H54 (cell line): ENCODE data around the gene PTPRA.
"Not testable (repeated sequence)": the region's sequence is repeated elsewhere in the genome, so short reads cannot be mapped to it uniquely, and the experiment has no call there.

Source experiments
- DNase-seq: peaks from one replicate; pipeline ENCODE4 v3.0.0; 2011; ENCODE audit warnings: low spot score, mixed read lengths; ENCODE audit not compliant: insufficient read length
- FAIRE-seq: peaks from 3 replicates; lab custom pipeline; 2011; peaks lifted over from hg19 to GRCh38; lab: Jason Lieb, UNC
- POLR2A ChIP-seq: IDR thresholded peaks from 2 replicates; pipeline ENCODE4 v1.6.1; 2011; ENCODE audit warnings: low read depth, mild to moderate bottlenecking, low read length

PTPRA gene

DNA sequence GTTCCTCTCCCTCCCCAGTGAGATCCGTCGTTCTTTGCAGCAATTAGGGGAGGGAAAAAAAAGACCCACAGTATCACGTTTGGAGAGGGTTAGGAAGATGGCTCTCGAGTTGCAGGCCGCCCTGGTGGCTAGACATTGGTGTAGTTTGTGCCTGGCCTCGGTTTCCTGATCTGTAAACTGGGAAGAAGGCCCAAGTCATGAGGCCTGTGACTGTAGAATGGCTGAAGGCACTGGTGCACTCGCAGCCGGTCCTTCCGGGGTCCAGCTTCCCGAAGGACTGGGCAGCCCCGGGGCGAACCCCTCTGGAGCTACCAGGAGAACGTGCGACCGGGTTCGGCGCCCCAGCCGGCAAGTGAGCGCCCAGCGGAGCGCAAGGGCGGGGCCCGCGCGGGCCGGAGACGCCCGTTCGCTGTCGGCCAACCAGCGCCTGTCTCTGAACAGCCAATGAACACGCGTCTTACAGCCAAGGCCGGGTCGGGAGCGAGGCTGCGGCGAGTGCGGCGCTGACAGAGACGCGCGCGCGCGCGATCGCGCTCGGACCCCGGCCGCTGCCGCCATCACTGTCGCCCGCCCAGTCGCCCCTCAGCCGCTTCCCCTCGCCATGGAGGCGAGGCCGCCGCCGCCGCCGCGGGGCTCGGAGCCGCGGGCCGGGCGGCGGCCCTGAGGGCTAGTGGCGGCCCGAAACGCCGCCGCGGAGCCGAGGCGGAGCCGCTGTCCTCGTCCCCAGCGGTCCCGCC lies at the start of gene PTPRA:
TSS of gene PTPRA (plus strand) at position 472 of the 737 bp plus-strand sequence. CDS start 90,797 bp downstream, outside the sequence.
- peak; percentile 92 for TF ChIP-seq POLR2A
- FAIRE-seq (no peak), DNase-seq (peak; percentile 91)

DNA sequence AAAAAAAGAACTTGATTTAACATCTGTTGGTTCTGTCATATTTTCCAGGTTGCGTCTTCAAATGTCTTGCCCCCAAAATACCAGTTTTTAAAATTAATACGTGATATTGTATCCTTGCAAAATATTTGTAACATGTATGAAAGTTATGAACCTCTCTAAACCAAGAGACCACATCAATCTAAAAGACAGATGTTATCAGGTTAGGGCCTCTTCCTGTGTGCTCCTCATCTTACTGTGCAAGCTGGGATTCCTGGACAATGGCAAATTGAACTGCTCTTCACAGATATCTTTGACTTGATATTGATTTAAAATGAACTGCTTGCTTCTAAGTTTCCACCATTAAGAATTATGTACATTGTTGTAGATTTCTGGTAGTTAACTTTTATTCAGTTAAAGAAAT lies 47.5 kb upstream of the PTPRA start:
- TF ChIP-seq POLR2A, result no peak
- DNase-seq (no peak), FAIRE-seq (no peak)

GRCh38 chr20:2826655-2827054 lies 46.6 kb upstream of the PTPRA start:
- FAIRE-seq (no peak), DNase-seq (no peak)
- TF ChIP-seq POLR2A, result no peak

DNA sequence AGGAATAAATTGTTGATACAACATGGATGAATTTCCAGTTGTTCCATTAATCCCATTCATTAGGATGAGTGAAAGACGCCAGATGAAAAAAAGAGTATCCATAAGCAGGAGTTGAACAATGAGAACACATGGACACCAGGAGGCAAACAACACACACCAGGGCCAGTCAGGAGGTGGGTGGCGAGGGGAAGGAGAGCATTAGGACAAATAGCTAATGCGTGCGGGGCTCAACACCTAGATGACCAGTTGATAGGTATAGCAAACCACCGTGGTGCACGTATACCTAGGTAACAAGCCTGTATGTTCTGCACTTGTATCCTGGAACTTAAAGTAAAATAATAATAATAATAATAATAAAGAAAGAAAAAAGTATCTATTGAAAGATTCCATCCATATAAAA lies 43.9 kb upstream of the PTPRA start:
- TF ChIP-seq POLR2A, result no peak
- DNase-seq (no peak), FAIRE-seq (no peak)

- not testable (repeated sequence) for FAIRE-seq, DNase-seq
These were observed 42.1 kb upstream of the PTPRA start for GRCh38 chr20:2831206-2831605.

- no peak for DNase-seq
- TF ChIP-seq POLR2A, result no peak
- FAIRE-seq, result no peak
These were observed 39.5 kb upstream of the PTPRA start for GRCh38 chr20:2833761-2834160.

- FAIRE-seq, result no peak
- no peak for DNase-seq
- no peak for TF ChIP-seq POLR2A
These were observed 38.7 kb upstream of the PTPRA start for GRCh38 chr20:2834401-2835110.

DNA sequence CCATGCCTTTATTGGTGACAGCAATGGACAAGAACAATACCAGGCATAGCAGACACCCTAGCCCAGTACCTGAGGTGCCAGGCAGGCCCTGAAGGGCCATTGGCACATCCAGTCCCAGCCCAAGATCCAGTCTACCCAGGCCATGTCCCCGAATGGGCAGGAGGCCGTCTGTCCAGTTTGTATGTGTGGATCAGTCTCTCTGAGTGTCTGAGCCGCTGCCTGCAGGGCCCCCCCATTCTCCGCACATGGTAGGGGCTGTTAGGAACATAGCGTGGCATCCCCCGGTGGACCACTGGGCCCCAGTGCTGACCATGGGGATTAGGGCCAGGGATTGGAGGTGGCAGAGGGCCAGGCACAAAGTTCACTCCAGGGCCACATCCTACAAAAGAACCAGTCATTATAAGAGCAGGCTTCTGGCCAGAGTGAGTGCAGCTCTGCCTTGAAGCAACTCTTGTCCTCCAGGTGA lies 37.9 kb upstream of the PTPRA start:
- no peak for FAIRE-seq

GRCh38 chr20:2836035-2836434 lies 37.2 kb upstream of the PTPRA start:
- no peak for FAIRE-seq
- DNase-seq, result no peak
- TF ChIP-seq POLR2A, result no peak

More for the DNA sequence above, 37.9 kb upstream of the PTPRA start:
- no peak for DNase-seq
- no peak for TF ChIP-seq POLR2A

- no peak for TF ChIP-seq POLR2A
- FAIRE-seq, result no peak
- DNase-seq, result no peak
These were observed 35.9 kb upstream of the PTPRA start for GRCh38 chr20:2837221-2837960.

DNA sequence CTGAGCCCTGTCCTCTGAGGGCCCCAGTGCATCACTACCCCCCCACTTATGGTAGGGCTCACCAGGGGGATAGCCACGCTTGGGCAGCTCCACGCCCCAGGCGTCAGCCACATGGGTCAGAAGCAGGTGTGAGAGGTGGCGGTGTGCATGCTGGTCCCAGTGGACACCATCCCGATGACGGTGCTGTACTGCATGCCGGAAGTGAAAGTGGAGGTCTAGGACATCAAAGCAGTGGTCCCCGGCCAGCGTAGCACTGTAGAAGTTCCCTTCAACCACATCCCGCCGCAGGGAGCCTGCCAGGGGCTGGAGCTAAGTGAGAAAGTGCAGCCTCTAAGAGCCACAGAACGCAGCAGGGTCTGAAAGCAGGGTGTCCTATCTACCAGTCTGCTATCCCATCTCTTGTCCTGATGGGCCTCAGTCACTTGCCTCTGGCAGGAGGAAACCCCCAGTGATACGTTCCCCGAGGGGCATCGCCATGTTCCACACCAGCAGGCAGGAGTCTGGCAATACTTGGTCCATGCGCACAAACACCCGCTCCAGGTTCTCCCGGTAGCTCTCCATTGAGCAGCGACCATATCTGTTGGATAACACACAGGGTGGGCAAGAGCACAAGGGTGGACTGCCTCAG lies 35.0 kb upstream of the PTPRA start:
- FAIRE-seq (no peak), DNase-seq (no peak)
- no peak for TF ChIP-seq POLR2A

GRCh38 chr20:2838847-2839671 lies 34.2 kb upstream of the PTPRA start:
- TF ChIP-seq POLR2A, result no peak
- DNase-seq, result no peak
- FAIRE-seq, result no peak

- no peak for TF ChIP-seq POLR2A
- DNase-seq, result no peak
- FAIRE-seq, result no peak
These were observed 33.5 kb upstream of the PTPRA start for GRCh38 chr20:2839732-2840137.
